HEK293T (cell line): ENCODE measurements around the gene CAST.

Experiments used
- CTCF ChIA-PET: fragments of 350-600 bp; formaldehyde crosslinking; extraction: SDS; loops from one replicate; lab custom pipeline; 2021; ENCODE audit warnings: antibody characterized with exemption, inconsistent platforms; lab: Yijun Ruan, JAX
- POLR2A ChIA-PET: fragments of 350-600 bp; formaldehyde crosslinking; extraction: SDS; loops from one replicate; lab custom pipeline; 2020; ENCODE audit warnings: antibody characterized with exemption, inconsistent platforms; lab: Yijun Ruan, JAX
- DNase-seq: peaks from one replicate; pipeline ENCODE4 v3.0.0; 2012; ENCODE audit warnings: mixed read lengths; ENCODE audit errors: extremely low spot score
- ARNT ChIP-seq: fragments of 450-650 bp; IDR thresholded peaks from 2 replicates; pipeline ENCODE4 v1.6.1; 2017; ENCODE audit warnings: mild to moderate bottlenecking
- BHLHE40 ChIP-seq: fragments of 450-650 bp; IDR thresholded peaks from 2 replicates; pipeline ENCODE4 v1.6.1; 2016; ENCODE audit warnings: mild to moderate bottlenecking, moderate library complexity, borderline replicate concordance
- CTBP1 ChIP-seq: fragments of 450-650 bp; IDR thresholded peaks from 2 replicates; pipeline ENCODE4 v1.6.1; 2016; ENCODE audit warnings: borderline replicate concordance
- ELF4 ChIP-seq: fragments of 450-650 bp; IDR thresholded peaks from 2 replicates; pipeline ENCODE4 v1.6.1; 2017; ENCODE audit warnings: antibody characterized with exemption
- FOXA1 ChIP-seq: fragments of 450-650 bp; IDR thresholded peaks from 2 replicates; pipeline ENCODE4 v1.6.1; 2016; ENCODE audit warnings: mild to moderate bottlenecking
- FOXK2 ChIP-seq: fragments of 450-650 bp; IDR thresholded peaks from 2 replicates; pipeline ENCODE4 v1.6.1; 2016; ENCODE audit warnings: mild to moderate bottlenecking
- FOXM1 ChIP-seq: fragments of 450-650 bp; IDR thresholded peaks from 2 replicates; pipeline ENCODE4 v1.6.1; 2017; ENCODE audit warnings: mild to moderate bottlenecking, borderline replicate concordance
- HDGF ChIP-seq: fragments of 450-650 bp; IDR thresholded peaks from 2 replicates; pipeline ENCODE4 v1.6.1; 2017; ENCODE audit warnings: antibody characterized with exemption, borderline replicate concordance
- L3MBTL2 ChIP-seq: fragments of 450-650 bp; conservative IDR thresholded peaks from 2 replicates; pipeline ENCODE4 v1.6.1; 2016; ENCODE audit warnings: mild to moderate bottlenecking
- LEF1 ChIP-seq: fragments of 450-650 bp; IDR thresholded peaks from 2 replicates; pipeline ENCODE4 v1.6.1; 2017; ENCODE audit warnings: mild to moderate bottlenecking, borderline replicate concordance
- NFRKB ChIP-seq: fragments of 450-650 bp; IDR thresholded peaks from 2 replicates; pipeline ENCODE4 v1.6.1; 2016; ENCODE audit warnings: mild to moderate bottlenecking, moderate library complexity
- PKNOX1 ChIP-seq: fragments of 450-650 bp; IDR thresholded peaks from 2 replicates; pipeline ENCODE4 v1.6.1; 2016
- SP1 ChIP-seq: fragments of 450-650 bp; IDR thresholded peaks from 2 replicates; pipeline ENCODE4 v1.6.1; 2017
- SUZ12 ChIP-seq: fragments of 450-650 bp; IDR thresholded peaks from 2 replicates; pipeline ENCODE4 v1.6.1; 2016; ENCODE audit warnings: mild to moderate bottlenecking
- TARDBP ChIP-seq: fragments of 450-650 bp; IDR thresholded peaks from 2 replicates; pipeline ENCODE4 v1.6.1; 2016
- ZNF384 ChIP-seq: fragments of 450-650 bp; IDR thresholded peaks from 2 replicates; pipeline ENCODE4 v1.6.1; 2016

The CAST gene

GRCh38 chr5:96703384-96703920 is 41.3 kb downstream of the CAST start:
- TF ChIP-seq CTBP1, result no peak
- CTCF ChIA-PET, result interaction anchor here (0.7 to 1.0 kb wide), 2 partner anchors 38 to 49 kb away, joined by 4 read pairs; no protein-coding TSS in a partner anchor
- no peak for DNase-seq
- POLR2A ChIA-PET, result interaction anchor here (0.6 to 3.9 kb wide), 9 partner anchors 10 to 377 kb away, joined by 3 to 23 read pairs (median 7); partner anchors contain the start of gene CAST

- no peak for DNase-seq
- ChIA-PET CTCF (no interaction called here), POLR2A (interaction anchor here (0.6 to 3.9 kb wide), 2 partner anchors 41 to 377 kb away, joined by 3 to 18 read pairs; partner anchors contain the start of gene CAST)
- TF ChIP-seq ELF4 (no peak), CTBP1 (no peak), TARDBP (no peak), ZNF384 (no peak), PKNOX1 (no peak), SP1 (no peak), FOXA1 (no peak), NFRKB (no peak), FOXM1 (no peak), L3MBTL2 (no peak), FOXK2 (no peak), ARNT (no peak), LEF1 (no peak), SUZ12 (no peak), HDGF (no peak), BHLHE40 (no peak)
Measured at GRCh38 chr5:96703995-96704394, 41.8 kb downstream of the CAST start.

DNA sequence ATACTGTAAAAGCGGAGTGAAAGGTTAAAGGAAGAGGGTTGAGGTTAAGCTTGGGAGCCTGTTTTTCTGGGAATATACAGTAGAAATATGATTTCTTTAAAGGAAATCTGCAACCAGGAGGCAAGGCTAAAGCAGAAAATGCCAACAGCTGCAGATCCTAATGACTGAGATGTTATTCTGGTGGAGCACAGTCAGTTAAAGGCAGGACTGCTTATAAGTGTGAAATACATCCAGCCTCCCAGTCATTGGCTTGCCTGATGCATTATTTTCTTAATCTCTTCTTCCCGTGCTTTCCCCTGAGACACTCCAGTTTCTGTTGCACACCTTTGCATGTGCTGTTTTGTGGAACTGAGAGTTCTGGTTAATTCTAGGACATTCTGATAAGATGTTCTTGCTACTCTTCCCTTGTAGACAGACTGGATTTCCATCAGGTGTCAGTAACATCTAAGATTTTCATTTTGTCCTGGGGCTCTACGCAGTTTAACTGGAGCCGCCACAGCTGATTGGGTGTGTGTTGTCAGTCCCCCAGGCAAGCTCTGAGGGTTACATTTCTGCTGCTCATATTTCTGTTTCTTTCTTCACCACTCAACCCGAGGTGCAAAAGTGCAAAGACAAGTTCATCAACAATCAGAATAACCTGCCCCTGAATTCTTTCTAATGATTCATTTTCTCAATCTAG is 44.4 kb downstream of the CAST start:
- ChIA-PET POLR2A (interaction anchor here (1.2 kb wide), 1 partner anchor 57 kb away, joined by 3 read pairs; no protein-coding TSS in a partner anchor), CTCF (no interaction called here)
- no peak for DNase-seq
- TF ChIP-seq L3MBTL2, result no peak
- no peak for TF ChIP-seq ARNT
- no peak for TF ChIP-seq FOXK2
- no peak for TF ChIP-seq FOXM1
- TF ChIP-seq TARDBP, result no peak
- no peak for TF ChIP-seq CTBP1
- TF ChIP-seq ZNF384, result no peak

DNA sequence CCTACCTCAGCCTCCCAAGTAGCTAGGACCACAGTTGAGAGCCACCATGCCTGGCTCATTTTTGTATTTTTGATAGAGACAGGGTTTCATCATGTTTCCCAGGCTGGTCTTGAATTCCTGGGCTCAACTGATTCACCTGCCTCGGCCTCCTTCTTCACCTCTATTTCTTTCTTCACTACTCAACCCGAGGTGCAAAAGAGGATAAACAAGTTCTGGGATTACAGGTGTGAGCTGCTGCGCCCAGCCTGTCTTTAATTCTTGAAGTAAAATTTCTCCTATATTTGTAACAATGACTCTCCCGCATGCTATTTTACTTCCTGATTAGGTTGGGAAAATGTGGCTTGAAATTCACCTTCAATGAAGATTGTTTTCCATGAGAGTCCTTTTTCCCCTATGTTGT is 46.4 kb downstream of the CAST start:
- ChIA-PET CTCF (interaction anchor here (1.2 kb wide), 1 partner anchor 12 kb away, joined by 3 read pairs; no protein-coding TSS in a partner anchor), POLR2A (no interaction called here)
- DNase-seq, result no peak
- TF ChIP-seq NFRKB, result no peak
- no peak for TF ChIP-seq LEF1
- TF ChIP-seq ARNT, result no peak
- TF ChIP-seq FOXA1, result no peak
- no peak for TF ChIP-seq ELF4

GRCh38 chr5:96709152-96709821 is 47.1 kb downstream of the CAST start:
- TF ChIP-seq L3MBTL2 (no peak), SUZ12 (no peak), TARDBP (no peak), FOXA1 (no peak), CTBP1 (no peak), FOXM1 (no peak), NFRKB (no peak), PKNOX1 (no peak), BHLHE40 (no peak), LEF1 (no peak), FOXK2 (no peak), SP1 (no peak), HDGF (no peak), ZNF384 (no peak), ELF4 (no peak)
- no peak for DNase-seq
- POLR2A ChIA-PET, result interaction anchor here (1.6 kb wide), 1 partner anchor 33 kb away, joined by 3 read pairs; no protein-coding TSS in a partner anchor
- CTCF ChIA-PET, result interaction anchor here (1.2 kb wide), 1 partner anchor 11 kb away, joined by 3 read pairs; no protein-coding TSS in a partner anchor

DNA sequence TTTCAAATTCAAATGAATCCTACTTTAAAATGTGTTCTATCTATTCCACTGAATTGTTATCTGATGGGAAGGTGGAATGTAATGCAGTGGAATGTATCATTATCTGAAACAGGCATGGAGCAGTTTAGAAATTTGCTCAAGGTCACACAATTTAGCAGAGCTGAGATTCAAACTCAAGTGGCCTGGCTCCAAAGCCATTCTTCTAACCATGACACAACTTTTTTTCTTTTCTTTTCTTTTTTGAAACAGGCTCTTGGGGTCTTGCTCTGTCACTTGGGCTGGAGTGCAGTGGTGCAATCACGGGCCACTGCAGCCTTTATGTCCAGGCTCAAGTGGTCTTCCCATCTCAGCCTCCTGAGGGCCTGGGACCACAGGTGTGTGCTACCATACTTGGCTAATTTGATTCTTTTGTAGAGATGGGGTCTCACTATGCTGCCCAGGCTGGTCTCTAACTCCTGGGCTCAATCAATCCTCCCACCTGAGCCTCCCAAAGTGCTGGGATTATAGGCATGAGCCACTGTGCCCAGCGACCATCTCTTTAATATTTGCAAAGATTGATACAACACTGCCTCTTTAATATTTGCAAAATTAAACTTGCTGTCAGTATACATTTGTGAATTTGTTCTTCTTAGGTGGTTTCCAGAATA is 50.0 kb downstream of the CAST start:
- ChIA-PET POLR2A (interaction anchor here (3.9 kb wide), 1 partner anchor 10 kb away, joined by 23 read pairs; no protein-coding TSS in a partner anchor), CTCF (no interaction called here)
- TF ChIP-seq SP1 (no peak), SUZ12 (no peak), PKNOX1 (no peak), ARNT (no peak), FOXA1 (no peak), ELF4 (no peak), FOXK2 (no peak), CTBP1 (no peak), FOXM1 (no peak), ZNF384 (no peak)
- DNase-seq, result no peak
